ENCODE data around the gene ZNF574.

The ZNF574 gene

GRCh38 chr19:42108527-42109389, 32.8 kb downstream of the ZNF574 start:
- DNase-seq, result peak; percentile 93 to 95 (median 94)

GRCh38 chr19:42109896-42110295, 33.9 kb downstream of the ZNF574 start:
- DNase-seq, result no peak

GRCh38 chr19:42110658-42111057, 34.7 kb downstream of the ZNF574 start:
- DNase-seq, result no peak

DNA sequence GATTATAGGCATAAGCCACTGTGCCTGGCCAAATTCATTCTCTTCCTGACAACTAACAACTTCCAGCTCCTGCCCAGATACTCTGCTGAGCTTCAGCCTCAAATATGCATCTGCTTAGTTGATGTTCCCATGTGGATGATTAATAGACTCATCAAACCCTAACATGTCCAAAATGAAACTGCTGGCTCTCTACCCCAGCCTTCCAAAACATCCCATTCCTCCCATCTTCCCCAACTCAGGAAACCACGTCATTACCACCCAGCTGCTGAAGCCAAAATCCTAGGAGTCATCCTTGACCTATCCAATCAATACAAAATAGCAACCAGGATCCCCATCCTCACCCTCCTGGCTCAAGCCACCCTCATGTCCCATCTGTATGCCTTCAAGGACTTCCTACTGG, 35.4 kb downstream of the ZNF574 start:
- no peak for DNase-seq

- DNase-seq, result no peak
Measured at GRCh38 chr19:42111811-42112210, 35.8 kb downstream of the ZNF574 start.

DNA sequence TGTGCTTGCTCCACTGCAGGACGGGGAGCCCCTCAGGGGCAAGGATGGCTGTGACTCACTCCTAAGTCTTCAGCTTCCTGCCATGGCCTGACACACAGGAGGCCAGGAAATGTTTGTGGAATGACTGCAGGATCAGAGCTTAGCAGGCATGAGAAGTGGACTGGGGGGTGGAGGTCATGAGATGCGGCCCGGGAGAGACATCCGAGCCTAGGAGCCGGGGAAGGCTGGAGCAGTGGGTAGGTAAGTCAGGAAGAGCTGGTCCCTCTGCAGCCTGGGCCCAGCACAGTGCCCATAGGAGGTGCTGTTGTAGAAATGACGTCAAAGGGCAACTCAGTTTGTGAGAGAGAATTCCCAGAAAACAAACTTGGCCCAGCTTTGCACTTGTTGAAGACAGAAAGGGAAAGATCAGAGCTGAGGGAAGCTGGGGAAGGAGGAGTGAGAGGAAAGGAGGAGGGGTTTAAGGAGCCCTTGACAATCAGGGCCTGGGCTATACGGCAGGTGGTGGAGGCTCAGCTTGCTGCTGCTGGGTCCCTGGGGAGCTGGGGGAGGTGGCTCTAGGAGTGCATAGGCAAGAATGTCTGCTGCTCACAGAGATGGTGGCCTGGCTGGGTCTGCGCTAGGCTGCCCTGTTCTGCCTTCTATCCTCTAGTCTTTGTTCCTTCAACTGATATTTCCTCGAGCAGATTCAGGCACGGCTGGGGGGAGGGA, 37.8 kb downstream of the ZNF574 start:
- DNase-seq, result no peak

DNA sequence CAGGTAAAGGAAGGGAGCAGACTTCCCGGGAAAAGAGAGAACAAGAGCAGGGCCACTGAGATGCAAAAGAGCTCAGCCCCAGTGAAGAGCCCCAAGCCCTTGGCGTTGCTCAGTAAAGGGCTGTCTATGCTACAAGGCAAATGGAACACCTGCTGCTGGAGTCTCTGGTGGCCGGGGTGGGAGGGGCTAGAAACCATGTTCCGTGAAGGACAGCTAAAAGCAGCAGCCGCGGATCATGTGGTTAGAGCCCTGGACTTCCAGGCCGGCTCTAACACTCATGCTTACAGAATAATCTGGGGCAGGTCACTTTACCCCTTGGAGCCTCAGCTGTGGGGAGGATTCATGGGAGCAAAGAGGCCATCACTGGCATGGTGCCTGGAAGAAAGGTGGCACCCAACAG, 38.4 kb downstream of the ZNF574 start:
- DNase-seq, result no peak

DNA sequence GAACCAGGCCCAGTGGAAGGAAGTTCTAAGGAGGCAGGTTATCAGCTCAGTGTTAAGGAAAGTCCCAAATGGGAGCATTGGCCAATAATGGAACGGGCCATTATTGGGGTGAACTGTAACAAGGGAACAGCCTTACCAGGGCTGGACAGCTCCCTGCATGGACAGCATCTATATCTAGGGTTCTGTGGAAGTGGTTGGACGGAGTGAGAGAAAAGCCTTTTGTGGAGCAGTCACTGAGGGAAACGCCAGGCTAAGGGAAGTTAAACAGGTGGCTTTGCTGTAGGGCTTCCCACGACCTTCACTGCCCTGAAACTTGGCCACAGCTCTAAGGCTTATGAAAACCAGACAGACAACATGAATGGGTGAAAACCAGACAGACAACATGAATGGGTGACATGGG, 39.3 kb downstream of the ZNF574 start:
- DNase-seq, result no peak

DNA sequence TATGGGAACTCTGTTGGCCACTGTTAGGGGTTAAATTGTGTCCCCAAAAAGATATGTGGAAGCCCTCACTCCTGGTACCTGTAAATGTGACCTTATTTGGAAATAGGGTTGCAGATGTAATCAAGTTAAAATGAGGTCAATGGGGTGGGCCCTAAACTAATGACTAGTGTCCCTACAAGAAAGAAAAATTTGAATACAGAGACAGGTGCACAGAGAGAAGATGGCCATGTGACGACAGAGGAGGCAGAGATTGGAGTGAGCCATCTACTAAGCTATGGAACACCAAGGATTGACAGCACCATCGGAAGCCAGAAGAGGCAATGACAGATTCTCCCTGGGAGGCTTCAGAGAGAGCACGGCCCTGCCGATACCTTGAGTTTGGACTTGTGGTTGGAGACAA, 39.7 kb downstream of the ZNF574 start:
- no peak for DNase-seq

DNA sequence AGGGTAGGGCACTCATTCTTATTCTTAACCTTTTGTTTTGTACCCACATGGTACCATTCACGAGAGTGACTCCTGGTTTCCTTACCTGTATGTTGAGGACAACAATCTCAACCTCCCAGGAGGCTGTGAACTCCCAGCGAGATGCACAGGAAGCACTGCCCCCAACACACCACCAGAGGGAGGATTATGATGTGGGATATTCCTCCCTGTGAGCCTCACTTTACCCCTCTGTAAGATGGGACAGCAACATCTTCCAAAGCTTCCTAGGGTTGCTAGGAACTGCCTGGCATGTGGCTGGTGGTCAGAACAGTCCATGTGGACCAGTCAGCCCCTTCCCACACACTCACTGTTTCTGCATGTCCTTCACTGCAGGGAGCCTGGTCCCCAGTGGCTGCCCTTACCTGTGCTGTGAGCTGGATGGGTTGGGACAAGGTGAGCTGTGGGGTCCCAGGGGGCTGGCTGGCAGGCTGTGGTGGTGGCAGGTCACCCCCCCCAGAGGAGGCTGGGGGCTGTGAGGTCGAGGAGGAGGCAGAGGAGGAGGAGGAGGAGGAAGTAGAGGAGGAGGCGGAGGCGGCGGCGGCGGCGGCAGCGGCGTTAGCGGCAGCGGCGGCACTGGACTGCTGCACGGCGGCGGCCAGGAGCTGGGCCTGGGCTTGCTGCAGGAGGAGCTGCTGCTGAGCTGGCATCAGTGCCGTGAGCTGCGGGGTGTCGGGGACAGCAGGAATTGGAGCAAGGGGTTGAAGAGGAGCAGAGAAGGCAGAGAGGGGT, 40.5 kb downstream of the ZNF574 start:
- DNase-seq, result no peak

GRCh38 chr19:42117076-42117475, 41.1 kb downstream of the ZNF574 start:
- no peak for DNase-seq

DNA sequence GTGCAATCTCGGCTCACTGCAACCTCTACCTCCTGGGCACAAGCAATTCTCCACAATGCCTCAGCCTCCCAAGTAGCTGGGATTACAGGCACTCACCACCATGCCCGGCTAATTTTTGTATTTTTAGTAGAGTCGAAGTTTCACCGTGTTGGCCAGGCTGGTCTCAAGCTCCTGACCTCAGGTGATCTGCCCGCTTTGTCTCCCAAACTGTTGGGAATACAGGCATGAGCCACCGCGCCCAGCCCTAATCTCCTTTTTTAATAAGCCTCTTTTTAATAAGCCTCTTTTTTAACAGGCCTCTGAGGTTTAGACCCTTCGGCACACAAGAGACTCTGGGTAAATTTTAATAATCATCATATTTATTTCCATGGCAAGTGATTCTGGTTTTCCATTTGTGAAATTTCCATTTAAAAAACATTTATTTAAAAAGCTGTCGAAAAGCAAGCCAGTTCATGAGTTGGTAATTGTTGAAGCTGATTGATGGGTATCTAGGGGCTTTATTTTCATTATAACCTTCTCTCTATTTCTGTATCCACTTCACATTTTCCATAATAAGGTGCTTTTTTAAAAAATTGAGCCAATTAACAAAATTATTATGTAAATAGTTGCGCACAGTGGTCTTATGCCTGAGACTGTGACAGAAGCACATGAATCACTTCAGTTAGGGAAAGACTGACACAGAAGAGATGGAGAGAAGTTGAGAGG, 44.5 kb downstream of the ZNF574 start:
- DNase-seq, result no peak

DNA sequence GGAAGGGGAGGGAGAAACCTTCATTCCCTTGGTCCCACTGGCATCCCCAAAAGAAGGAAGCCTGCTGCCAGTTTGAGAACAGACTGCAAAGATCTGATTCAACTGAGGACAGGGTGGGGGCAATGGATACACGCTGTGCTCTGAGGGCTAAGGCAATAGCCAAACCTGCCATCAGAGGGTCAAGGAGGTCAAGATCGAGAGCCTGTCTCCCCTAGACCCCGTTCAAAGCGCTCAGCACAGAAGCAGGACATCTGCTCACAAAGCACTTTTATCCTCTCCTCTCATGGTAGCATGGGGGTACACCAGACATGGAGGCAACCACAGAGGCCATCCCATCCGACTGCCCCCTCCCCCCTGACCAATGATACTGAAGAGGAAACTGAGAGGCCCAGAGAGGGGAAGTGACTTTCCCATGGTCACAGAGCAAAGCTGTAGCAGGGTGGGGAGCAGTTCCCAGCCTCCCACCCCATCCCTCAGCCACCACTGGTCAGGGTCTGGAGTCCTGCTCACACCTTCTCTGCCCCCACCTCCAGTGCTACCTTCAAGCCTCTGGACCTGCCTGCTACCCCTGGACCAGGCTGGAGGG, 45.2 kb downstream of the ZNF574 start:
- peak in 2 of 4 experiments; percentile 42 to 51 for DNase-seq

- DNase-seq, result peak; percentile 88 to 94 (median 94)
Measured at GRCh38 chr19:42121656-42122069, 45.7 kb downstream of the ZNF574 start.

DNA sequence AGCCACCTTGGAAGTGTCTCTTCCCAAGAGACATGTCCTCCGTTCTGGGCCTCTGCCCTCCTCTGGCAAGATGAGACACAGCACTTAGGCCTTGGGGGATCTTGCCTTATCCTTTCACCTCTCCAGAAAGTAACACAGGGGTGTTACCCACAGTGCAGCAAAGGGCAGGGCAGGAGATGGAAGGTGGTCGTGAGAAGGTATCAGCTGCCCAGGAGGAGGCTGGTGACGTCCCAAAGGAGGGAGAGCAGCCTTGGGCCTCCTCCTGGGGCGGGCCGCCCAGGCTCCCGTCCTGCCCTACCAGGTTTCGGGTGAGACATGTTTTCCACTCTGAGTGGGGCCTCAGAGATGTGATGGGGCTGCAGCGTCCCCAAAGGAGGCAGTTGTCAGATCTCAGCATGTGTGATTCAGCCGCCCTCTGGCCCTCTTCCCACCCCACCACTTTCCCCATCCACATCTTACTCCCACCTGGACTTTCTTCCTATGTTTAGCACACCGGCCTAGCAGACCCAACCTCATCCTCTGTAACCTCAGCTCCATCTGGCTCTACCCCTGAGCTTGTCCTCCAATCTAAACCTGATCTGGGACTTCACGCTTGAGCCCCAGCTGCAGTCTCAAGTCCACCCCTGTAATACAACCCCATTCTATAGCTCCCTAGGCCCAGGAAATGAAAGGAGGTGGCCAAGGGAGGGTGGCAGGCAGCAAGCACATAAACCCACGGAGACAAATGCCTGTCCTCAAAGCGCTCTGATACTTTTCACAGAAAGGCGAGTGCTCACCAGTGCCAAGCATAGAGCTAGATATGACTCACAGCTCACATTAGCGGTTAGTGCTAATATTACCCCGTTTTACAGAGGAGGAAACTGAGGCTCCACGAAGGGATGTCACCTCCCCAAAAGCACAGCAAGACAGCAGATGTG, 47.0 kb downstream of the ZNF574 start:
- DNase-seq, result no peak

GRCh38 chr19:42123765-42124164, 47.8 kb downstream of the ZNF574 start:
- no peak for DNase-seq

DNA sequence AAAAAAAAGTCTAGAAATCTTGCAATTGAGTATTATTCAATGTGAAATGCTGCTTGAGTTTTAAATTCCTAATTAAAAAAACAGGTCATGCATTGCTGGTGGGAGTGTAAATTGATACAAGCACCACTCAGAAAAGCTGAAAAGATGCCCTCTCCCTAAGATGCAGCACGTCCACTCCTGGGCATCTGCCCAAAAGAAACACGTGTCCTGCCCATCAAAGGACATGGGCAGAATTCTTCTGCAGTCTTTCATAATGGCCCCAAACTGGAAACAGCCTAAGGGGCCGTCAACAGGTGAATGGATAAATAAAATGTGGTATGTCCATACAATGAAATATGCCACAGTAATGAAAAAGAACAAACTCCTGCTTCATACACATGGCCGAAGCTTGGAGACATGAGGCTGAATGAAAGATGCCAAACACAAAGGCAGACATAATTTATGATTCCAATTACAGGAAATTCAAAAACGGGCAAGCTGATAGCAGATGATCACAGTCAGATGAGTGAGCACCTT, 48.5 kb downstream of the ZNF574 start:
- DNase-seq, result no peak

GRCh38 chr19:42125536-42125935, 49.6 kb downstream of the ZNF574 start:
- DNase-seq, result no peak

- DNase-seq, result peak in 3 of 4 experiments; percentile 38 to 48 (median 47)
Measured at GRCh38 chr19:42126574-42126973, 50.6 kb downstream of the ZNF574 start.

DNA sequence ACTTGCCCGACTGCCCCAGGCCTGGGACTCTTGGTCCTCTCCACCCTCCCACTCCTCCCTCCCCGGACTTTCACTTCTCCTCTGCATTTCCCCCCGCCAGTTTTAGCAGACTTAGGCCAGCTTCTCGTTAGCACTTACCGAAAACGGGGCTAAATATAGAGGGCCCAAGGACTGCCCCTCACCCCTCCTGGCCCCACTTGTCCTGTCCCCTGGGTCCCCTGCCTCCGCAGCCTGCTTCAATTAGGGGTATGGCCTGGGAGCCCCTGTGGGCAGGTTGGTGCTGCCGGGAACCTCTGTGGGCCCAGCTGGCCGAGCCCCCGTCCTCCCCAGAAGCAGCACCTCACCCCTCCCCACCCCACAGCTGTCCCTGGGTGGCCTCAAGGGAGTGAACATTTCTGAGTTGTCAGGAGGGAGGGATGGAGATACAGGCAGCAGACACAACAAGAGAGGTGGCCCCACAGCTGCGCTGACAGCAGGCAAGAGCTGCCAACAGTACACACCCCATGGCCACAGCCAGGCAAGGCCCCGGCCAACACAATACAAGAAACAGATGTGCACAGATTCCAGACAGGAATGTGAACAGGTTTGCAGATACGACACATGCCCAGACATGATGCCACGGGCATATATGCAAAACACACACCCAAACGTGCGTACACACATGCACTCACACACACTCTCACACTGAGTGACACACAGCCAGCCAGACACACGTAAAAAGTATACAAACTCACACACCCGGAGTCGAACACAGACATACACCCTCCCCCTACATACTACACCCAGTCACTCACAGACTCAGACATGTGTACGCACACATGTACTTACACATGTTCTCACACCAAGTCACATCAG, 53.7 kb downstream of the ZNF574 start:
- DNase-seq, result peak; percentile 71 to 86 (median 81)

Data from suppressor macrophage (primary cell).